ENCODE data around the gene RBM7. TPM values are rescaled to one million over a fixed set of nuclear protein-coding genes. Genes with fewer than 3 reads are reported as not detected.

The RBM7 gene
- total and polyA plus RNA-seq, 2 donors (not counting 3 experiments of a cell fraction or from before 2014, with no cell fraction given) = 16.4 to 38.4 TPM

DNA sequence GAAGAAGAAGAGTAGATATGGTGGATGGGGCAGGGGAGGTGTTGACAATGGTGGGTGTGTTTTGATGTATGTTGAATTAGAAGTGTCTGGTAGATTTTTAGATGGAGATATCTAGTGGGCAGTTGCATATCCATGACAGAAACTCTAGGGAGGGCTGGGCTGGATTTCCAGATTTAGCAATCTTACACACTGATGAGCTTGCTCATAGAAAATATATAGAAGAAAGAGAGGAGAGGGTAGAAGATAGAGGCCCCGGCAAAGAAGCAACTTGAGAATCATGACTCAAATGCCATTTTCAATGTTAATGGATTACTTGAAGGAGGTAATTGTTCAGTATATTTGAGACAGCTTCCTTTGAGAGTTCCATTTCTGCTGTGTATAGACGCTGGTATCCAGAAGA lies 47.0 kb downstream of the RBM7 start:
- POLR2A ChIA-PET = no interaction called here
- Histone ChIP-seq H3K4me2 (ENCODE audit: insufficient read depth, low read length) (no peak overlapping the region), H3K79me2 (ENCODE audit: control insufficient read depth, insufficient read depth, low read length) (peaks cover 53% of the 10 kb centered on the region), H3K27me3 (ENCODE audit: control insufficient read depth in 2 of 2, insufficient read depth in 2 of 2, low read length in 2 of 2) (no peaks in the 10 kb centered on the region), H3K4me1 (ENCODE audit: control insufficient read depth, extremely low read depth, insufficient read depth, low read length) (no peaks in the 10 kb centered on the region), H3K9ac (replicated peaks; ENCODE audit: extremely low read depth, insufficient read depth, low read length) (no peak overlapping the region), H3K9me1 (replicated peaks; ENCODE audit: control insufficient read depth, extremely low read depth, insufficient read depth, low read length) (no peaks in the 10 kb centered on the region), H2AFZ (ENCODE audit: low read depth, low read length) (no peak overlapping the region), H3K27ac (ENCODE audit: insufficient read depth, low read depth, low read length) (no peak overlapping the region), H3K4me3 (replicated peaks in 1 of 3; ENCODE audit: insufficient read depth in 1 of 3, low read depth in 1 of 3, low read length in 3 of 3) (no peak overlapping the region), H3K9me3 (replicated peaks; ENCODE audit: control insufficient read depth, insufficient read depth, low read length) (no peaks in the 10 kb centered on the region), H3K36me3 (ENCODE audit: control insufficient read depth in 2 of 2, extremely low read depth in 1 of 2, insufficient read depth in 2 of 2, low read length in 2 of 2) (peaks cover 9 to 28% of the 10 kb centered on the region in 2 experiments), H4K20me1 (replicated peaks; ENCODE audit: control insufficient read depth, extremely low read depth, insufficient read depth, low read length) (no peaks in the 10 kb centered on the region)
- BruUV-seq (replicated peaks) = no TSS peak
- DNase-seq (ENCODE audit: low read depth, low spot score) = no peak
- no peak for FAIRE-seq
- intact Hi-C loops (cut with micrococcal nuclease) = no loop called here
- TF ChIP-seq POLR2A (IDR thresholded peaks at IDR 0.05; ENCODE audit: low read depth, low read length) = no peak
- TF ChIP-seq MYC (IDR thresholded peaks at IDR 0.05; ENCODE audit: low read depth, low read length) = no peak
- no peak for TF ChIP-seq FOS (IDR thresholded peaks at IDR 0.05; ENCODE audit: borderline replicate concordance, insufficient read depth, low read length)
- TF ChIP-seq POLR2AphosphoS5 (IDR thresholded peaks at IDR 0.05; ENCODE audit: insufficient read depth, low read depth, low read length) = no peak
- TF ChIP-seq, protein P1, sequence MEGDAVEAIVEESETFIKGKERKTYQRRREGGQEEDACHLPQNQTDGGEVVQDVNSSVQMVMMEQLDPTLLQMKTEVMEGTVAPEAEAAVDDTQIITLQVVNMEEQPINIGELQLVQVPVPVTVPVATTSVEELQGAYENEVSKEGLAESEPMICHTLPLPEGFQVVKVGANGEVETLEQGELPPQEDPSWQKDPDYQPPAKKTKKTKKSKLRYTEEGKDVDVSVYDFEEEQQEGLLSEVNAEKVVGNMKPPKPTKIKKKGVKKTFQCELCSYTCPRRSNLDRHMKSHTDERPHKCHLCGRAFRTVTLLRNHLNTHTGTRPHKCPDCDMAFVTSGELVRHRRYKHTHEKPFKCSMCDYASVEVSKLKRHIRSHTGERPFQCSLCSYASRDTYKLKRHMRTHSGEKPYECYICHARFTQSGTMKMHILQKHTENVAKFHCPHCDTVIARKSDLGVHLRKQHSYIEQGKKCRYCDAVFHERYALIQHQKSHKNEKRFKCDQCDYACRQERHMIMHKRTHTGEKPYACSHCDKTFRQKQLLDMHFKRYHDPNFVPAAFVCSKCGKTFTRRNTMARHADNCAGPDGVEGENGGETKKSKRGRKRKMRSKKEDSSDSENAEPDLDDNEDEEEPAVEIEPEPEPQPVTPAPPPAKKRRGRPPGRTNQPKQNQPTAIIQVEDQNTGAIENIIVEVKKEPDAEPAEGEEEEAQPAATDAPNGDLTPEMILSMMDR (IDR thresholded peaks at IDR 0.05; ENCODE audit: extremely low read depth in 1 of 2, insufficient read depth in 1 of 2, low read depth in 1 of 2, low read length in 2 of 2) = no peak
- TF ChIP-seq EZH2 (IDR thresholded peaks at IDR 0.05; ENCODE audit: borderline replicate concordance, low read depth, low read length, severe bottlenecking) = no peak
- TF ChIP-seq GATA2 (IDR thresholded peaks at IDR 0.05; ENCODE audit: insufficient read depth, insufficient read length, low read depth, low read length) = no peak
- TF ChIP-seq JUN (IDR thresholded peaks at IDR 0.05; ENCODE audit: borderline replicate concordance, insufficient read depth, insufficient read length, low read depth) = no peak
- TF ChIP-seq, protein P2, sequence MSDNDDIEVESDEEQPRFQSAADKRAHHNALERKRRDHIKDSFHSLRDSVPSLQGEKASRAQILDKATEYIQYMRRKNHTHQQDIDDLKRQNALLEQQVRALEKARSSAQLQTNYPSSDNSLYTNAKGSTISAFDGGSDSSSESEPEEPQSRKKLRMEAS (IDR thresholded peaks at IDR 0.05; ENCODE audit: insufficient read depth, insufficient read length) = no peak
- CTCF ChIA-PET = interaction anchor here (0.6 to 1.5 kb wide), 2 partner anchors 107 to 197 kb away, joined by 3 to 4 read pairs; no protein-coding TSS in a partner anchor
- dilution Hi-C loops (cut with MboI; ENCODE audit: extremely low pct_ligation_motif_present, low sequenced_read_pairs) = no loop called here
